Ectodermal cell (in vitro differentiated cells): ENCODE data around the gene RNGTT.

Source experiments
- H3K27ac ChIP-seq: 2 replicates; pipeline ENCODE4 v1.7.0; 2013; ENCODE audit warnings: mild to moderate bottlenecking, low read depth, low read length; ENCODE audit not compliant: insufficient read depth, poor library complexity, severe bottlenecking
- H3K27me3 ChIP-seq: 2 replicates; pipeline ENCODE4 v1.7.0; 2013; ENCODE audit warnings: mild to moderate bottlenecking, low read length; ENCODE audit not compliant: insufficient read depth, control insufficient read depth, poor library complexity, severe bottlenecking
- H3K36me3 ChIP-seq: one replicate; pipeline ENCODE4 v1.7.0; 2013; ENCODE audit warnings: low read length; ENCODE audit not compliant: control insufficient read depth, insufficient read depth
- H3K4me1 ChIP-seq: one replicate; pipeline ENCODE4 v1.7.0; 2013; ENCODE audit warnings: low read length; ENCODE audit not compliant: control insufficient read depth, insufficient read depth
- H3K4me3 ChIP-seq: 2 replicates; pipeline ENCODE4 v1.7.0; 2013; ENCODE audit warnings: low read depth, low read length, control low read depth; ENCODE audit not compliant: insufficient read depth
- H3K9me3 ChIP-seq: 2 replicates; pipeline ENCODE4 v1.7.0; 2013; ENCODE audit warnings: mild to moderate bottlenecking, low read length, moderate library complexity; ENCODE audit not compliant: control insufficient read depth
- WGBS, 2 experiments: methylation state at CpG; one replicate each; pipeline ENCODE4 v1.1.7; 2013; ENCODE audit warnings: missing lambda C conversion rate in 2 of 2; 5-methylcytosine and 5-hydroxymethylcytosine counted together

RNGTT gene

DNA sequence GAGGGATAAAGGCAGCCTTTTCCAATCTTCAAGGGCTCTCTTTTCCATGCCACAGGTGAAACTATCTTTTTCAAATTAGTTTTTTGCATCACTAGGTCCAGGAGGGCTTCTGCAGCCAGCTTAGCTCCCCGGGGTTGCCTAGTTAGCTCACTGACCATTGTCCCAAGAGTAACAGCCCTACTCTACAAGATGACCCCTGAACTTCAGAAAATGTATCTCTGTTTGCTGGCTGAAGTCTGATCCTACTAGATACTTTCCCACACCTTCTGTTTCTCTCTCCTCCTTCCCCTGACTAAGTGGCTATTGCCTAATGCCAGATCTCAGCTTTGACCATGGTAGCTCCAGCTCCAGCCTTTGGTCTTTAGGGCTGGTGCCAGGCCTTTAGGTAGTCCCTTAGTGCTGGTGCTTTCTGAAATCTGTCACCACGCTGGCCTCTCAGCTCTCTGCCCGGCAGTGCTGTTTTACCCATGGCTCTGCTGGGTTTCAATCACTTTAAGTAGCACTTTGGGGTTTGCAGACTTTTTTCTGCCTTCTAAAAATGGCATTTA lies 255.1 kb downstream of the RNGTT start:
- Histone ChIP-seq H3K27me3 (no peaks in the 10 kb centered on the region), H3K4me1 (no peaks in the 10 kb centered on the region), H3K4me3 (no peak overlapping the region), H3K36me3 (no peaks in the 10 kb centered on the region), H3K27ac (no peak overlapping the region), H3K9me3 (no peaks in the 10 kb centered on the region)
- 93 to 96% methylated on average over 3 of the region's 3 CpGs for WGBS, 2 experiments

DNA sequence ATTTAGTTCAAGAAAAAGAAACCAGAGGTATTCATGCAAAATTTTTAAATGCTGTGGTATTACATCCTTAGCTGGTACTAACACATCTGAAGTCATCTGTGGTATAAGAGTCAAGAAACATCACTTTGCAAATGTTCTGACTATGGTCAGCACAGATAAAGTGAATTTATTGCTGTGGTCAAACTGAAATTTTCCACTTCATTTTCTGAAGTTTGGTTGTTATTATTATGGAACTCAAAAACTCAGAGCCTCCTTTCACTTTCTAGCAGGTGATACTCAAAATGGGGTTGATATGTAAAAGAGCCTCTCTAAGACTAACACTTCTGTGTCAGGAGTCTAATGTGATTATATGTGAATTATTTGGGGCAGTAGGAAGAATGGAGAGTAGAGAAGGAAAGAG lies 257.8 kb downstream of the RNGTT start:
- Histone ChIP-seq H3K27ac (no peak overlapping the region), H3K27me3 (no peaks in the 10 kb centered on the region), H3K4me1 (no peaks in the 10 kb centered on the region), H3K9me3 (no peaks in the 10 kb centered on the region), H3K4me3 (no peak overlapping the region), H3K36me3 (no peaks in the 10 kb centered on the region)

DNA sequence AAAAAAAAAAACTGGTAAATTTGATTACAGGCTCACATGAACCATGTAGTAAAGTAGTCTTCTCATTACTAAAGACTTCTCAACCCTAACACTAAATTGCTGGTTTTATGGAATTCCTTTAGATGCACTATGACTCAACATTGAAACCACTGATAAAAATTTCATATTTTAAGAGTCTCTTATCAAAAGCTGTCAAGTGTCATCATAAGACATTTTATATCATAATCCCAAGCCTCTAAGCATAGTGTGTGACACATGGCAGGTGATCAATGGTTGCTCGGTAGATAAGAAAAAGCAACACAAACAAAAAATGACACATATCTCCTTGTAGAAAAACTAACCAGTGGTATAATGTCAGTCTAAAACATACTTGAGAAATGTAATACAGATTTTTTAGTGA lies 258.4 kb downstream of the RNGTT start:
- 89% methylated on average over 1 of the region's 1 CpG; no CpG with 5 or more reads in 1 of the 2 experiments for WGBS, 2 experiments
- H3K27ac ChIP-seq, result no peak overlapping the region
- H3K9me3 ChIP-seq, result no peaks in the 10 kb centered on the region
- no peaks in the 10 kb centered on the region for H3K27me3 ChIP-seq
- no peaks in the 10 kb centered on the region for H3K4me1 ChIP-seq
- no peaks in the 10 kb centered on the region for H3K36me3 ChIP-seq
- no peak overlapping the region for H3K4me3 ChIP-seq

DNA sequence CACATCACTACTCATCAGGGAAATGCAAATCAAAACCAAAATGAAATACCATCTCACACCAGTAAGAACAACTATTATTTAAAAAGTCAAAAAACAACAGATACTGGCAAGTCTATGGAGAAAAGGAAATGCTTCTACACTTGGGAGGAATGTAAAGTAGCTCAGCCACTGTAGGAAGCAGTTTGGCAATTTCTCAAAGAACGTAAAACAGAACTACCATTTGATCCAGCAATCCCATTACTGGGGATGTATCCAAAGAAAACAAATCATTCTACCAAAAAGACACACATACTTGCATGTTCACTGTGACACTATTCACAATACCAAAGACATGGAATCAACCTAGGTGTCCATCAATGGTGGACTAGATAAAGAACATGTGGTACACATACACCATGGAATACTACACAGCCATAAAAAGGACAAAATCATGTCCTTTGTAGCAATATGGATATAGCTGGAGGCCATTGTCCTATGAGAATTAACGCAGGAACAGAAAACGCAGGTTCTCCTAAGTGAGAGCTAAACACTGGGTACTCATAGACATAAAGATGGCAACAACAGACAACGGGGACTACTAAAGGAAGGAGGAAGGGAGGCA lies 260.4 kb downstream of the RNGTT start:
- 95 to 97% methylated on average over 4 of the region's 4 CpGs for WGBS, 2 experiments
- H3K9me3 ChIP-seq, result no peaks in the 10 kb centered on the region
- H3K4me3 ChIP-seq, result no peak overlapping the region
- no peaks in the 10 kb centered on the region for H3K4me1 ChIP-seq
- no peaks in the 10 kb centered on the region for H3K36me3 ChIP-seq
- no peak overlapping the region for H3K27ac ChIP-seq
- H3K27me3 ChIP-seq, result no peaks in the 10 kb centered on the region

DNA sequence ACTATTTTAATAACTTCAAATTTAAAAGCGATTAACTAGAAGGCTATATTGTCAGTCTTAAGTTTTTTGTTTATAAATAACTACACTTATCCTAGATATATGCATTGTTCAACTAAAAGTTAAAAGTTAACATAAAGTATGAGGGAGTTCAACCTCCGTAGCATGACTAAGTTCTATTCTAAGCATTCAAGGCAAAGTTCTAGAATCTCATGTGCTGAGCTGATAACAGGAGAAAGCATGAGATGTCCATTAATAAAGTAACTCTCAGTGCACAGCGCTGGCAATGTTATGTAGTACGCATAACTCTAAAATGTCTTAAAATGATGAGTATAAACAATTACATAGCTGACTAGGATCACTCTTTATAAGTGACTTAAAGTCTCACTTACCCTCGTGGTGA lies 264.8 kb downstream of the RNGTT start:
- WGBS, 2 experiments, result 98 to 100% methylated on average over 2 to 3 of the region's 5 CpGs
- Histone ChIP-seq H3K4me1 (no peaks in the 10 kb centered on the region), H3K36me3 (no peaks in the 10 kb centered on the region), H3K27me3 (no peaks in the 10 kb centered on the region), H3K4me3 (no peak overlapping the region), H3K27ac (no peak overlapping the region), H3K9me3 (no peaks in the 10 kb centered on the region)

DNA sequence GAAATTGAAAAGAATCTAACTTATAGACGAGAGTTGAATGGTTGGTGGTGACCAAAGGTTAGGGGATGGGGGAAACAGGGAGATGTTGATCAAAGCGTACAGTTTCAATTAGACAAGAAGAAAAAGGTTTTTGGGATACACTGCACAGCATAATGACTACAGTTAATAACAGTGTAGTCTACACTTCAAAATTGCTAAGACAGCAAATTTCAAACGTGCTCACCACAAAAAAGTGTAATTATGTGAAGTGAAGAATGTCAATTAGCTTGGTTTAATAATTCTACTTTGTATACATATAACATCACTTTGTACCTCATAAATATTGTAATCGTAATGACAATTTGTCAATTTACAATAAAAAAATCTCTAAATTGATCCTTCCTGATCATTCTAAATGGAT lies 267.5 kb downstream of the RNGTT start:
- no peak overlapping the region for H3K4me3 ChIP-seq
- WGBS, 2 experiments, result 88 to 95% methylated on average over 2 to 3 of the region's 4 CpGs
- H3K9me3 ChIP-seq, result no peaks in the 10 kb centered on the region
- no peak overlapping the region for H3K27ac ChIP-seq
- H3K36me3 ChIP-seq, result no peaks in the 10 kb centered on the region
- H3K27me3 ChIP-seq, result no peaks in the 10 kb centered on the region
- H3K4me1 ChIP-seq, result no peaks in the 10 kb centered on the region

DNA sequence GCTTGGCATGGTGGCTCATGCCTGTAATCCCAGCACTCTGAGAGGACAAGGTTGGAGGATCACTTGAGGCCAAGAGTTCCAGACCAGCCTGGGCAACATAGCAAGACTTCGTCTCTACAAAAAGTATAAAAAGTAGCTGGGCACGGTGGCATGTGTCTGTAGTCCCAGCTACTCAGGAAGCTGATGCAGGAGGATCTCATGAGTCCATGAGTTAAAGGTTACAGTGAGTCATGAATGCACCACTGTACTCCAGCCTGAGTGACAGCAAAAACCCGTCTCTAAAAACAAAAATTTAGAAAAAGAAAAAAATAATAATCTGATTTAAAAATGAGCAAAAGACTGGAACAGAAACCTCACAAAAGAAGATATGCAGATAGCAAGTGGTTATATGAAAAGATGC lies 279.7 kb downstream of the RNGTT start:
- Histone ChIP-seq H3K4me1 (no peaks in the 10 kb centered on the region), H3K9me3 (no peaks in the 10 kb centered on the region), H3K27ac (no peak overlapping the region), H3K27me3 (no peaks in the 10 kb centered on the region), H3K4me3 (no peak overlapping the region), H3K36me3 (no peaks in the 10 kb centered on the region)
- WGBS, 2 experiments, result 93% methylated on average over 2 of the region's 3 CpGs

DNA sequence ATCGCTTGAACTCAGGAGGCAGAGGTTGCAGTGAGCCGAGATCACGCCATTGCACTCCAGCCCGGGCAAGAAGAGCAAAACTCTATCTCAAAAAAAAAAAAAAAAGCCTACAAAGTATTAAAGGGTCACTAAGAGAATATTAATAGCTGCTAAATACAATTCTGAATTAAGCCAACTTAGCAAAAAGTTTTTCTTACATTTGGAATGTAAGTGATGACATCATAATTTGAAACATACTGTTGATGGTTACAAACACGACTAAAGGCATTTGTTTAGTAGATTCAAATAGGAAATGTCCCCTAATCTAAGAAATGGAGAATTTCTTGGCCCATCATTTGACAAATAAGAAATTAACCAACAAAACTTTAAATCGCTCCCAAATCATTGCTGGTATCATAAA lies 282.8 kb downstream of the RNGTT start:
- no peaks in the 10 kb centered on the region for H3K27me3 ChIP-seq
- no peaks in the 10 kb centered on the region for H3K36me3 ChIP-seq
- no peaks in the 10 kb centered on the region for H3K9me3 ChIP-seq
- H3K4me1 ChIP-seq, result no peaks in the 10 kb centered on the region
- no peak overlapping the region for H3K27ac ChIP-seq
- H3K4me3 ChIP-seq, result no peak overlapping the region
- WGBS, 2 experiments, result 99 to 100% methylated on average over 2 to 4 of the region's 6 CpGs

DNA sequence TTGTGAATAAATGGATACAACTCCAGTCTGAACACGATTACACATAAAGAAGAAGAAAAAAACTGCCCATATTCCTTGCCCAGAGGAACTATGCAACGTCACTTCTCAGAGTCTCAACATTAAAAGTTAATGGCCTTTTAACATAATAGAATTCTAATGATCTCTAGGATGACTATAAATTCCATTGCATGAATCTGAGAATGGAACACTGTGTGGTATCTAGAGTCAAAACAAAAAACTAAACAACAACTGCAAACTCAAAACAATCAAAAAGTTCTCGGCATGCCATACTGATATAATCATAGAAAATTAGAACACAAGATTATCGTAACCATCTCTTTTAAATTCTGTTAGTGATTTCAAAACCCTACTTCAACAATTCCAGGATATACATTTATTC lies 283.6 kb downstream of the RNGTT start:
- Histone ChIP-seq H3K9me3 (no peaks in the 10 kb centered on the region), H3K27me3 (no peaks in the 10 kb centered on the region), H3K4me3 (no peak overlapping the region), H3K4me1 (no peaks in the 10 kb centered on the region), H3K27ac (no peak overlapping the region), H3K36me3 (no peaks in the 10 kb centered on the region)
- 95 to 100% methylated on average over 2 to 4 of the region's 4 CpGs for WGBS, 2 experiments

DNA sequence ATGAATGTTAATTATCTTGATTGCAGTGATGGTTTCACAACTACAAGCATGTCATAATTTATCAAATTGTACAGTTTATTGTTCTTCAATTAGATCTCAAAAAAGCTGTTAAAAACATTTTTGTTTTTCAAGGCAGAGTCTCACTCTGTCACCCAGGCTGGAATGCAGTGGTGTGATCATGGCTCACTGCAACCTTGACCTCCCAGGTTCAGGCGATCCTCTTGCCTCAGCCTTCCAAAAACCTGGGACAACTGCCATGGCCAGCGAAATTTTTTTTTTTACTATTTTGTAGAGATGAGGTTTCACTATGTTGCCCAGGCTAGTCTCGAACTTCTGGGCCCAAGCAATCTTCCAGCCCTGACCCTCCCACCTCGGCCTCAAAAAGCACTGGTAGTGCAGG lies 286.1 kb downstream of the RNGTT start:
- WGBS, 2 experiments, result 91 to 92% methylated on average over 4 of the region's 4 CpGs
- Histone ChIP-seq H3K27me3 (no peaks in the 10 kb centered on the region), H3K9me3 (no peaks in the 10 kb centered on the region), H3K36me3 (no peaks in the 10 kb centered on the region), H3K27ac (no peak overlapping the region), H3K4me1 (no peaks in the 10 kb centered on the region), H3K4me3 (no peak overlapping the region)

DNA sequence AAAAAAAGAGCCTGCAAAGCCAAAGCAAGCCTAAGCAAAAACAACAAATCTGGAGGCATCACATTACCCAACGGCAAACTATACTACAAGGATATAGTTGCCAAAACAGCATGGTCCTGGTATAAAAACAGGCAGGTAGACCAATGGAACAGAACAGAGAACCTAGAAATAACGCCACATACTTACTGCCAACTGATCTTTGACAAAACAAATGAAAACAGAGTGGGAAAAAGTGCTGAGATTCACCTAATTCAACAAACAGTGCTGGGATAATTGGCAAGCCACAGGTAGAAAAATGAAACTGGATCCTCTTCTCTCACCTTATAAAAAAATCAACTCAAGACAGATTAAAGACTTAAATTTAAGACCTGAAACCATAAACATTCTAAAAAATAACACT lies 291.8 kb downstream of the RNGTT start:
- no peaks in the 10 kb centered on the region for H3K4me1 ChIP-seq
- 77 to 92% methylated on average over 2 of the region's 2 CpGs for WGBS, 2 experiments
- H3K9me3 ChIP-seq, result peaks cover 4% of the 10 kb centered on the region
- H3K27me3 ChIP-seq, result no peaks in the 10 kb centered on the region
- H3K4me3 ChIP-seq, result no peak overlapping the region
- no peak overlapping the region for H3K27ac ChIP-seq
- no peaks in the 10 kb centered on the region for H3K36me3 ChIP-seq
